K562 (cell line): ENCODE results near the gene HHATL. TPM values are rescaled to one million over a fixed set of nuclear protein-coding genes. Genes with fewer than 3 reads are reported as not detected.
A peak's percentile ranks its signal among the peaks of the same experiment; 100 is the strongest.

Experiments
- ATAC-seq: fragments of 200-7000 bp; cut with Tn5 transposase; 3 replicates; pipeline ENCODE4 v1.9.1; 2020; ENCODE audit warnings: moderate library complexity
- BruUV-seq: library from RNA; stranded (reverse); fragments of 400-500 nt; replicated peaks from 2 replicates; lab custom pipeline; 2021; lab: Mats Ljungman, UMichigan
- CTCF ChIA-PET: fragments of 300-600 bp; formaldehyde crosslinking; extraction: SDS; loops from one replicate; lab custom pipeline; 2021; ENCODE audit warnings: low intra/inter-chr PET ratio; lab: Yijun Ruan, JAX
- POLR2A ChIA-PET: fragments of 300-600, 350-650 bp; sonication (Branson Sonifier 250); formaldehyde crosslinking; extraction: SDS; loops from one replicate; lab custom pipeline; 2021; ENCODE audit warnings: antibody characterized with exemption, inconsistent platforms; lab: Yijun Ruan, JAX
- DNase-seq, 4 experiments: peaks; one replicate each; pipeline versions ENCODE4 v3.0.0 to v3.0.0-alpha.2; 2011 to 2018; ENCODE audit warnings: low spot score in 3 of 4, mixed read lengths in 3 of 4; ENCODE audit errors: extremely low read depth in 1 of 4
- FAIRE-seq: peaks from 2 replicates; lab custom pipeline; 2011; peaks lifted over from hg19 to GRCh38; lab: Jason Lieb, UNC
- H2AFZ ChIP-seq: 2 replicates; pipeline ENCODE4 v1.6.0; 2011; ENCODE audit warnings: low read depth, low read length, control low read depth, inconsistent platforms
- H3K27ac ChIP-seq: fragments of 200-600 bp; 3 replicates; pipeline ENCODE4 v1.8.0; 2011; ENCODE audit warnings: low read depth, mild to moderate bottlenecking, control low read depth, inconsistent platforms, low read length, moderate library complexity, mixed read lengths; ENCODE audit errors: extremely low read depth
- H3K27me3 ChIP-seq, 2 experiments: fragments of 300-600 bp in 1 of 2; 2 replicates in 1 of 2; 3 replicates in 1 of 2; pipeline versions ENCODE4 v1.6.0 to v1.8.0; 2011; ENCODE audit warnings: inconsistent platforms in 2 of 2, low read length in 2 of 2, mild to moderate bottlenecking in 1 of 2, mixed read lengths in 1 of 2, moderate library complexity in 1 of 2; ENCODE audit not compliant: control insufficient read depth in 2 of 2, insufficient read depth in 2 of 2
- H3K36me3 ChIP-seq: fragments of 300-600 bp; 3 replicates; pipeline ENCODE4 v1.8.0; 2011; ENCODE audit warnings: mild to moderate bottlenecking, low read length, inconsistent platforms; ENCODE audit not compliant: control insufficient read depth, insufficient read depth
- H3K4me1 ChIP-seq, 2 experiments: fragments of 200-600 bp in 1 of 2; replicated peaks in 1 of 2; 2 replicates in 1 of 2; 3 replicates in 1 of 2; pipeline versions ENCODE4 v1.5.1 to v1.8.0; 2011; ENCODE audit warnings: inconsistent platforms in 2 of 2, low read length in 2 of 2, mild to moderate bottlenecking in 1 of 2, mixed read lengths in 1 of 2, moderate library complexity in 1 of 2; ENCODE audit not compliant: control insufficient read depth in 2 of 2, insufficient read depth in 2 of 2
- H3K4me2 ChIP-seq: 2 replicates; pipeline ENCODE4 v1.6.1; 2011; ENCODE audit warnings: low read length, control low read depth, inconsistent platforms, mixed read lengths; ENCODE audit not compliant: insufficient read depth
- H3K4me3 ChIP-seq: fragments of 200-600 bp; sonication (generic), shearing (Covaris generic); 2 replicates; pipeline ENCODE4 v1.5.1; 2016; ENCODE audit warnings: control low read depth, inconsistent platforms
- H3K79me2 ChIP-seq: fragments of 200-600 bp; 3 replicates; pipeline ENCODE4 v1.8.0; 2011; ENCODE audit warnings: low read length, inconsistent platforms; ENCODE audit not compliant: control insufficient read depth, insufficient read depth
- H3K9ac ChIP-seq, 2 experiments: 2 replicates each; pipeline versions ENCODE4 v1.6.0 to v1.6.1; 2011; ENCODE audit warnings: low read depth in 2 of 2, low read length in 2 of 2, control low read depth in 1 of 2, inconsistent platforms in 1 of 2, mild to moderate bottlenecking in 1 of 2, mixed read lengths in 1 of 2; ENCODE audit not compliant: insufficient read depth in 1 of 2
- H3K9me1 ChIP-seq: one replicate; pipeline ENCODE4 v1.6.0; 2011; ENCODE audit warnings: inconsistent platforms, mild to moderate bottlenecking, low read length, moderate library complexity; ENCODE audit not compliant: control insufficient read depth, insufficient read depth
- H3K9me3 ChIP-seq: replicated peaks from 2 replicates; pipeline ENCODE4 v1.5.1; 2011; ENCODE audit warnings: low read depth, low read length, inconsistent platforms; ENCODE audit not compliant: control insufficient read depth, insufficient read depth
- H4K20me1 ChIP-seq: replicated peaks from 2 replicates; pipeline ENCODE4 v1.6.1; 2011; ENCODE audit warnings: low read length, inconsistent platforms, mixed read lengths; ENCODE audit not compliant: control insufficient read depth, insufficient read depth
- CEBPG ChIP-seq, 3 experiments: fragments of 200-800 bp in 1 of 3; sonication (Bioruptor generic) in 1 of 3; sonication (generic) in 1 of 3; formaldehyde crosslinking in 1 of 3; IDR thresholded peaks in 2 of 3; conservative IDR thresholded peaks in 1 of 3; 2 replicates each; pipeline versions ENCODE4 v1.6.1 to v1.8.0; 2016 to 2022; ENCODE audit warnings: missing compliant biosample characterization in 2 of 3, missing genetic modification characterization in 2 of 3, mild to moderate bottlenecking in 1 of 3, missing genetic modification reagents in 1 of 3
- MIER1 ChIP-seq: fragments of 450-650 bp; IDR thresholded peaks from 2 replicates; pipeline ENCODE4 v1.6.1; 2016; ENCODE audit warnings: antibody characterized with exemption, mild to moderate bottlenecking, low read depth
- NFYB ChIP-seq: IDR thresholded peaks from 2 replicates; pipeline ENCODE4 v1.6.1; 2011; ENCODE audit warnings: mild to moderate bottlenecking, moderate library complexity; ENCODE audit not compliant: insufficient read length; ENCODE audit errors: extremely low read depth
- TRIM24 ChIP-seq, 2 experiments: fragments of 450-650 bp; IDR thresholded peaks; 2 replicates each; pipeline ENCODE4 v1.6.1; 2016
- TSHZ1 ChIP-seq: fragments of 250-450 bp; sonication (Bioruptor Pico); IDR thresholded peaks from 2 replicates; pipeline ENCODE4 v1.4.0; 2020; ENCODE audit warnings: mild to moderate bottlenecking, moderate library complexity
- WGBS: fragments of 100-300 bp; shearing (Covaris generic); methylation state at CpG from one replicate; pipeline ENCODE4 v1.1.6; 2016; ENCODE audit warnings: low coverage, mixed read lengths; ENCODE audit not compliant: insufficient coverage; ENCODE audit errors: missing lambda C conversion rate; 5-methylcytosine and 5-hydroxymethylcytosine counted together
- in situ Hi-C: fragments of 300-500 bp; cut with MboI; formaldehyde crosslinking; loops from 4 replicates; pipeline ENCODE4 v1.15.0; 2018; ENCODE audit warnings: inconsistent platforms, mixed read lengths
- intact Hi-C: fragments of 100-400 bp; cut with micrococcal nuclease; formaldehyde crosslinking; loops from 2 replicates; pipeline ENCODE4 v1.14.2; 2022
- polyA plus RNA-seq, 8 experiments: library from polyadenylated mRNA; depleted of rRNA in 4 of 8; stranded (reverse) in 5 of 8; unstranded in 3 of 8; fragments of >200 nt; fragmentation: Nextera tagmentation in 2 of 8; fragmentation: Illumina TruSeq in 1 of 8; extraction: Ambion mirVana in 2 of 8; extraction: Trizol in 1 of 8; gene quantifications; 2 replicates each; pipeline versions ENCODE4 v1.2.1 to v1.2.3, GENCODE V29; 2011 to 2014; ENCODE audit warnings: inconsistent platforms in 1 of 8, missing spikeins in 1 of 8
- total RNA-seq, 7 experiments: library from RNA; depleted of rRNA in 6 of 7; stranded (reverse); fragments of >200 nt in 6 of 7; fragmentation: Illumina TruSeq in 2 of 7; extraction: Trizol in 2 of 7; gene quantifications; 2 replicates each; pipeline versions ENCODE4 v1.2.1 to v1.2.3, GENCODE V29; 2011 to 2021; ENCODE audit warnings: low replicate concordance in 1 of 7

HHATL gene
- total and polyA plus RNA-seq, 9 of the 15 experiments (the other 6 are each of a cell fraction or from before 2014, with no cell fraction given): not detected

GRCh38 chr3:42717306-42717705 lies 14.7 kb upstream of the HHATL start:
- WGBS: 2% methylated on average over 6 of the region's 6 CpGs
- FAIRE-seq: no peak
- no peaks in the 10 kb centered on the region for H4K20me1 ChIP-seq
- in situ Hi-C loops (no loop called here), intact Hi-C loops (no loop called here)
- H3K79me2 ChIP-seq: no peaks in the 10 kb centered on the region
- no peaks in the 10 kb centered on the region for H3K9me1 ChIP-seq
- POLR2A ChIA-PET: interaction anchor here (0.6 kb wide), 1 partner anchor 356 kb away, joined by 3 read pairs; no protein-coding TSS in a partner anchor
- H3K4me2 ChIP-seq: no peak overlapping the region
- no peaks in the 10 kb centered on the region for H3K4me1 ChIP-seq
- no peak overlapping the region for H2AFZ ChIP-seq
- no peak for ATAC-seq
- DNase-seq: no peak
- BruUV-seq: no TSS peak
- no peaks in the 10 kb centered on the region for H3K36me3 ChIP-seq
- no peak overlapping the region for H3K4me3 ChIP-seq
- H3K9me3 ChIP-seq: no peaks in the 10 kb centered on the region
- TF ChIP-seq NFYB (no peak), TRIM24 (IDR thresholded peaks at IDR 0.05) (no peak), CEBPG (CRISPR knock-in tag; IDR thresholded peaks at IDR 0.05) (no peak), CEBPG (tag; conservative IDR thresholded peaks at IDR 0.05 in 1 of 2, IDR thresholded peaks at IDR 0.05 in 1 of 2) (peak in 1 of 2 experiments; percentile 48; a peak in 2 of 4 replicates)
- peaks cover 24 to 29% of the 10 kb centered on the region in 2 experiments for H3K27me3 ChIP-seq
- CTCF ChIA-PET: interaction anchor here (0.7 kb wide), 1 partner anchor 50 kb away, joined by 3 read pairs; no protein-coding TSS in a partner anchor
- H3K9ac ChIP-seq: no peak overlapping the region
- no peak overlapping the region for H3K27ac ChIP-seq

GRCh38 chr3:42714171-42714852 lies 11.7 kb upstream of the HHATL start:
- H4K20me1 ChIP-seq: no peaks in the 10 kb centered on the region; the same call in 1 of the 2 replicates
- H3K79me2 ChIP-seq: no peaks in the 10 kb centered on the region
- H2AFZ ChIP-seq: no peak overlapping the region
- H3K4me1 ChIP-seq: no peaks in the 10 kb centered on the region
- ChIA-PET CTCF (no interaction called here), POLR2A (interaction anchor here (0.5 kb wide), 1 partner anchor 434 kb away, joined by 4 read pairs; no protein-coding TSS in a partner anchor)
- TF ChIP-seq TSHZ1 (CRISPR knock-in tag) (no peak), MIER1 (peak; percentile 68; the same call in 1 of the 2 replicates)
- FAIRE-seq (no peak), ATAC-seq (no peak), DNase-seq (no peak)
- no peak overlapping the region for H3K4me3 ChIP-seq
- BruUV-seq: no TSS peak
- no peak overlapping the region for H3K4me2 ChIP-seq
- WGBS: 2% methylated on average over 4 of the region's 4 CpGs
- no peak overlapping the region for H3K27ac ChIP-seq
- intact Hi-C loops: no loop called here
- H3K9me1 ChIP-seq: no peaks in the 10 kb centered on the region
- no peak overlapping the region for H3K9ac ChIP-seq
- no peaks in the 10 kb centered on the region for H3K36me3 ChIP-seq
- H3K27me3 ChIP-seq: peaks cover 40 to 54% of the 10 kb centered on the region in 2 experiments
- in situ Hi-C loops: no loop called here
- H3K9me3 ChIP-seq: no peaks in the 10 kb centered on the region
